H9 (cell line): ENCODE results near the gene PDIA2. TPM values are rescaled to one million over a fixed set of nuclear protein-coding genes. Genes with fewer than 3 reads are reported as not detected.

Experiments used
- DNase-seq: peaks from one replicate; pipeline ENCODE4 v3.0.0-alpha.2; 2017
- H2AFZ ChIP-seq: one replicate; pipeline ENCODE4 v1.6.1; 2013; ENCODE audit warnings: mild to moderate bottlenecking, low read length, control low read depth, moderate library complexity
- H2AK5ac ChIP-seq: 2 replicates; pipeline ENCODE4 v1.6.1; 2013; ENCODE audit warnings: low read length, control low read depth, mixed read lengths; ENCODE audit not compliant: insufficient read length
- H2BK120ac ChIP-seq: one replicate; pipeline ENCODE4 v1.6.1; 2013; ENCODE audit warnings: low read depth, mild to moderate bottlenecking, low read length, control low read depth, inconsistent platforms; ENCODE audit not compliant: poor library complexity, severe bottlenecking
- H2BK12ac ChIP-seq: 2 replicates; pipeline ENCODE4 v1.6.1; 2013; ENCODE audit warnings: low read length, control low read depth, mixed read lengths, low read depth; ENCODE audit not compliant: insufficient read length
- H2BK15ac ChIP-seq: 2 replicates; pipeline ENCODE4 v1.6.1; 2013; ENCODE audit warnings: low read depth, low read length, control low read depth
- H2BK20ac ChIP-seq: one replicate; pipeline ENCODE4 v1.6.1; 2013; ENCODE audit warnings: low read depth, mild to moderate bottlenecking, low read length, control low read depth, inconsistent platforms; ENCODE audit not compliant: poor library complexity, severe bottlenecking
- H2BK5ac ChIP-seq: 2 replicates; pipeline ENCODE4 v1.6.1; 2013; ENCODE audit warnings: low read length, control low read depth, mixed read lengths; ENCODE audit not compliant: insufficient read length
- H3K14ac ChIP-seq: 2 replicates; pipeline ENCODE4 v1.6.1; 2013; ENCODE audit warnings: low read length, control low read depth; ENCODE audit not compliant: insufficient read depth
- H3K18ac ChIP-seq: 2 replicates; pipeline ENCODE4 v1.6.1; 2013; ENCODE audit warnings: low read depth, mild to moderate bottlenecking, mixed read lengths, low read length, control low read depth; ENCODE audit not compliant: insufficient read length
- H3K23ac ChIP-seq: 2 replicates; pipeline ENCODE4 v1.6.1; 2013; ENCODE audit warnings: low read length, control low read depth, mixed read lengths, low read depth; ENCODE audit not compliant: insufficient read length
- H3K23me2 ChIP-seq: 2 replicates; pipeline ENCODE4 v1.6.1; 2013; ENCODE audit warnings: low read depth, mild to moderate bottlenecking, mixed read lengths, low read length, control low read depth; ENCODE audit not compliant: insufficient read length, poor library complexity, severe bottlenecking
- H3K27ac ChIP-seq: 2 replicates; pipeline ENCODE4 v1.5.1; 2013; ENCODE audit warnings: low read length, control low read depth, mixed read lengths, low read depth; ENCODE audit not compliant: insufficient read length
- H3K27me3 ChIP-seq: 2 replicates; pipeline ENCODE4 v1.6.1; 2013; ENCODE audit warnings: low read length, control low read depth, inconsistent platforms; ENCODE audit not compliant: insufficient read depth
- H3K4ac ChIP-seq: 2 replicates; pipeline ENCODE4 v1.6.1; 2013; ENCODE audit warnings: low read depth, mild to moderate bottlenecking, control low read depth, inconsistent platforms, low read length, moderate library complexity
- H3K4me1 ChIP-seq: 2 replicates; pipeline ENCODE4 v1.6.1; 2013; ENCODE audit warnings: low read length, control low read depth, inconsistent platforms; ENCODE audit not compliant: insufficient read depth
- H3K4me2 ChIP-seq: 2 replicates; pipeline ENCODE4 v1.6.1; 2013; ENCODE audit warnings: low read length, control low read depth, mixed read lengths; ENCODE audit not compliant: insufficient read length, insufficient read depth
- H3K56ac ChIP-seq: 2 replicates; pipeline ENCODE4 v1.6.1; 2013; ENCODE audit warnings: low read depth, mild to moderate bottlenecking, mixed read lengths, low read length, control low read depth; ENCODE audit not compliant: insufficient read length
- H3K79me1 ChIP-seq: 2 replicates; pipeline ENCODE4 v1.6.1; 2013; ENCODE audit warnings: low read depth, mild to moderate bottlenecking, moderate library complexity, low read length, control low read depth, inconsistent platforms; ENCODE audit not compliant: insufficient read depth, poor library complexity, severe bottlenecking
- H3K79me2 ChIP-seq: 2 replicates; pipeline ENCODE4 v1.6.1; 2013; ENCODE audit warnings: low read length, control low read depth, inconsistent platforms; ENCODE audit not compliant: insufficient read depth
- H3K9ac ChIP-seq: 2 replicates; pipeline ENCODE4 v1.6.1; 2013; ENCODE audit warnings: low read length, control low read depth, mixed read lengths; ENCODE audit not compliant: insufficient read length; ENCODE audit errors: extremely low read depth
- H3K9me3 ChIP-seq: one replicate; pipeline ENCODE4 v1.6.1; 2013; ENCODE audit warnings: low read depth, low read length, inconsistent platforms; ENCODE audit not compliant: control insufficient read depth
- H3T11ph ChIP-seq: one replicate; pipeline ENCODE4 v1.6.1; 2013; ENCODE audit warnings: mild to moderate bottlenecking, low read length, control low read depth, inconsistent platforms
- H4K20me1 ChIP-seq: one replicate; pipeline ENCODE4 v1.6.1; 2013; ENCODE audit not compliant: control insufficient read depth, insufficient read length, insufficient read depth
- H4K5ac ChIP-seq: 2 replicates; pipeline ENCODE4 v1.6.1; 2013; ENCODE audit warnings: low read depth, mild to moderate bottlenecking, mixed read lengths, low read length, control low read depth; ENCODE audit not compliant: insufficient read length
- H4K8ac ChIP-seq: replicated peaks from 2 replicates; pipeline ENCODE4 v1.6.1; 2013; ENCODE audit warnings: low read length, control low read depth, mixed read lengths, low read depth; ENCODE audit not compliant: insufficient read length
- H4K91ac ChIP-seq: 2 replicates; pipeline ENCODE4 v1.6.1; 2013; ENCODE audit warnings: low read depth, mild to moderate bottlenecking, moderate library complexity, mixed read lengths, low read length, control low read depth; ENCODE audit not compliant: insufficient read length
- H3K27ac Mint-ChIP-seq, 3 experiments: 2 replicates in 2 of 3; 3 replicates in 1 of 3; pipeline ENCODE4 v1.8.0; 2020 to 2021; ENCODE audit warnings: mixed read lengths in 3 of 3, mild to moderate bottlenecking in 1 of 3, moderate library complexity in 1 of 3
- H3K27me3 Mint-ChIP-seq: 2 replicates; pipeline ENCODE4 v1.8.0; 2021; ENCODE audit warnings: low read depth, mild to moderate bottlenecking, moderate library complexity, mixed read lengths
- H3K36me3 Mint-ChIP-seq, 3 experiments: 2 replicates in 2 of 3; 3 replicates in 1 of 3; pipeline ENCODE4 v1.8.0; 2020 to 2021; ENCODE audit warnings: low read depth in 3 of 3, mixed read lengths in 3 of 3; ENCODE audit not compliant: insufficient read depth in 1 of 3
- H3K4me1 Mint-ChIP-seq, 2 experiments: 2 replicates each; pipeline ENCODE4 v1.8.0; 2020; ENCODE audit warnings: mixed read lengths in 2 of 2
- H3K4me3 Mint-ChIP-seq, 2 experiments: 2 replicates in 1 of 2; 3 replicates in 1 of 2; pipeline ENCODE4 v1.8.0; 2020 to 2021; ENCODE audit warnings: mild to moderate bottlenecking in 2 of 2, mixed read lengths in 2 of 2, moderate library complexity in 1 of 2
- H3K9me3 Mint-ChIP-seq, 2 experiments: 2 replicates in 1 of 2; 3 replicates in 1 of 2; pipeline ENCODE4 v1.8.0; 2020; ENCODE audit warnings: mild to moderate bottlenecking in 2 of 2, mixed read lengths in 2 of 2, moderate library complexity in 1 of 2
- WGBS: extraction: QIAGEN DNeasy Blood & Tissue Kit; methylation state at CpG from one replicate; pipeline ENCODE4 v1.1.7; 2013; ENCODE audit warnings: missing lambda C conversion rate, low lambda C conversion rate, mixed read lengths; ENCODE audit not compliant: insufficient read length; ENCODE audit errors: extremely low coverage; 5-methylcytosine and 5-hydroxymethylcytosine counted together
- total RNA-seq: library from RNA; stranded (reverse); gene quantifications from 2 replicates; pipeline ENCODE4 v1.2.1, GENCODE V29; 2021
- TF ChIP-seq, protein P1 (sequence below): fragments of 200-600 bp; sonication (generic); conservative IDR thresholded peaks from 3 replicates; pipeline ENCODE4 v1.8.0; 2021; ENCODE audit warnings: antibody characterized with exemption, mild to moderate bottlenecking

PDIA2 gene
- total RNA-seq, 1 experiment from 2014 or later: 1.4 TPM

DNA sequence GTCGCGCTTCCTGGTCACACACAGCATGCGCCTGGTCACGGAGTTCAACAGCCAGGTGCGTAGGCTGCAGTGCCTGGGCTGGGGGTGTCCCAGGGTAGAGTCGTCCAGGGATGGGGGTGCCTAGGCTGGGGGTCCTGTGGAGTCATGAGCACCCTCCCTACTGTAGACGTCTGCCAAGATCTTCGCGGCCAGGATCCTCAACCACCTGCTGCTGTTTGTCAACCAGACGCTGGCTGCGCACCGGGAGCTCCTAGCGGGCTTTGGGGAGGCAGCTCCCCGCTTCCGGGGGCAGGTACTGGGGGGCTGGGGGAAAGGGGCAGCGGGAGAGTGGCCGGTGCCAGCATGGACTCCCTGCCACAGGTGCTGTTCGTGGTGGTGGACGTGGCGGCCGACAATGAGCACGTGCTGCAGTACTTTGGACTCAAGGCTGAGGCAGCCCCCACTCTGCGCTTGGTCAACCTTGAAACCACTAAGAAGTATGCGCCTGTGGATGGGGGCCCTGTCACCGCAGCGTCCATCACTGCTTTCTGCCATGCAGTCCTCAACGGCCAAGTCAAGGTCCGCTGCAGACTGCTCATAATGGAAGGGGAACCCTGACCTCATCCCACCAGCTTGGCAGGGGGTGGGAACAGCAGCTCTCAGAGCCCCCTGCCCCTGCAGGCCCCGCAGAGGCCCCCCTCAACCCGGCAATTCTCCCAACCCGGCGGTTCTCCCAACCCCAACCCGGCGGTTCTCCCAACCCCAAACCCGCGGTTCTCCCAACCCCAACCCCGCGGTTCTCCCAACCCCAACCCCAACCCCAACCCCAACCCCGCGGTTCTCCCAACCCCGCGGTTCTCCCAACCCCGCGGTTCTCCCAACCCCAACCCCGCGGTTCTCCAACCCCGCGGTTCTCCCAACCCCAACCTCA is 2.4 kb downstream of the PDIA2 start:
- H3K4me2 ChIP-seq: no peak overlapping the region
- no peak overlapping the region for H2AK5ac ChIP-seq
- no peak overlapping the region for H4K91ac ChIP-seq
- H3K36me3 Mint-ChIP-seq: peaks cover 16 to 31% (median 25%) of the 10 kb centered on the region in 3 experiments
- no peak overlapping the region for H3K18ac ChIP-seq
- no peak overlapping the region for H2BK12ac ChIP-seq
- no peak overlapping the region for H3K27ac ChIP-seq
- no peak overlapping the region for H3K23ac ChIP-seq
- peaks cover 18% of the 10 kb centered on the region for H3K27me3 Mint-ChIP-seq
- no peak overlapping the region for H3K56ac ChIP-seq
- WGBS: no CpG with 5 or more reads among the region's 48 CpGs
- no peak overlapping the region for H3K4ac ChIP-seq
- no peak overlapping the region; a peak in 1 of 7 replicates for H3K27ac Mint-ChIP-seq
- H2BK20ac ChIP-seq: no peak overlapping the region
- peaks cover 8 to 12% of the 10 kb centered on the region in 2 experiments for H3K9me3 Mint-ChIP-seq
- H3K79me2 ChIP-seq: no peaks in the 10 kb centered on the region
- no peak overlapping the region for H3K14ac ChIP-seq
- H2AFZ ChIP-seq: no peak overlapping the region
- no peaks in the 10 kb centered on the region for H3K9me3 ChIP-seq
- no peak overlapping the region for H3K4me3 Mint-ChIP-seq
- no peaks in the 10 kb centered on the region for H4K20me1 ChIP-seq
- no peak overlapping the region for H3T11ph ChIP-seq
- peaks cover 3% of the 10 kb centered on the region for H3K23me2 ChIP-seq
- H3K27me3 ChIP-seq: no peaks in the 10 kb centered on the region; the same call in 1 of the 2 replicates
- H2BK15ac ChIP-seq: no peak overlapping the region
- H2BK5ac ChIP-seq: no peak overlapping the region
- DNase-seq: no peak
- H4K8ac ChIP-seq: no peak overlapping the region
- H2BK120ac ChIP-seq: no peak overlapping the region
- TF ChIP-seq, protein P1, sequence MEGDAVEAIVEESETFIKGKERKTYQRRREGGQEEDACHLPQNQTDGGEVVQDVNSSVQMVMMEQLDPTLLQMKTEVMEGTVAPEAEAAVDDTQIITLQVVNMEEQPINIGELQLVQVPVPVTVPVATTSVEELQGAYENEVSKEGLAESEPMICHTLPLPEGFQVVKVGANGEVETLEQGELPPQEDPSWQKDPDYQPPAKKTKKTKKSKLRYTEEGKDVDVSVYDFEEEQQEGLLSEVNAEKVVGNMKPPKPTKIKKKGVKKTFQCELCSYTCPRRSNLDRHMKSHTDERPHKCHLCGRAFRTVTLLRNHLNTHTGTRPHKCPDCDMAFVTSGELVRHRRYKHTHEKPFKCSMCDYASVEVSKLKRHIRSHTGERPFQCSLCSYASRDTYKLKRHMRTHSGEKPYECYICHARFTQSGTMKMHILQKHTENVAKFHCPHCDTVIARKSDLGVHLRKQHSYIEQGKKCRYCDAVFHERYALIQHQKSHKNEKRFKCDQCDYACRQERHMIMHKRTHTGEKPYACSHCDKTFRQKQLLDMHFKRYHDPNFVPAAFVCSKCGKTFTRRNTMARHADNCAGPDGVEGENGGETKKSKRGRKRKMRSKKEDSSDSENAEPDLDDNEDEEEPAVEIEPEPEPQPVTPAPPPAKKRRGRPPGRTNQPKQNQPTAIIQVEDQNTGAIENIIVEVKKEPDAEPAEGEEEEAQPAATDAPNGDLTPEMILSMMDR: no peak
- no peaks in the 10 kb centered on the region for H3K4me1 Mint-ChIP-seq
- no peaks in the 10 kb centered on the region for H3K4me1 ChIP-seq
- H3K9ac ChIP-seq: no peak overlapping the region
- H4K5ac ChIP-seq: no peak overlapping the region
- no peaks in the 10 kb centered on the region for H3K79me1 ChIP-seq
